Keratinocyte (primary cell): Measurements from ENCODE around the gene UMODL1. TPM values are rescaled to one million over a fixed set of nuclear protein-coding genes. Genes with fewer than 3 reads are reported as not detected.

Source experiments
- DNase-seq: peaks from one replicate; pipeline ENCODE4 v3.0.0-alpha.2; 2011; ENCODE audit warnings: low read depth, missing footprints, low spot score
- FAIRE-seq: peaks from 2 replicates; lab custom pipeline; 2011; peaks lifted over from hg19 to GRCh38; lab: Jason Lieb, UNC
- H2AFZ ChIP-seq: 2 replicates; pipeline ENCODE4 v1.6.0; 2012; ENCODE audit warnings: low read length, control low read depth, inconsistent platforms; ENCODE audit not compliant: control insufficient read depth
- H3K27ac ChIP-seq: 2 replicates; pipeline ENCODE4 v1.5.1; 2011; ENCODE audit warnings: low read length; ENCODE audit not compliant: control insufficient read depth, insufficient read depth
- H3K27me3 ChIP-seq: 3 replicates; pipeline ENCODE4 v1.6.0; 2011; ENCODE audit warnings: low read length; ENCODE audit not compliant: control insufficient read depth, insufficient read depth; ENCODE audit errors: extremely low read depth
- H3K36me3 ChIP-seq, 2 experiments: 2 replicates in 1 of 2; 3 replicates in 1 of 2; pipeline ENCODE4 v1.5.1; 2011; ENCODE audit warnings: low read length in 2 of 2, mild to moderate bottlenecking in 1 of 2; ENCODE audit not compliant: control insufficient read depth in 2 of 2, insufficient read depth in 2 of 2; ENCODE audit errors: extremely low read depth in 1 of 2
- H3K4me1 ChIP-seq: 3 replicates; pipeline ENCODE4 v1.5.1; 2011; ENCODE audit warnings: low read length; ENCODE audit not compliant: control insufficient read depth, insufficient read depth; ENCODE audit errors: extremely low read depth
- H3K4me2 ChIP-seq: 3 replicates; pipeline ENCODE4 v1.6.0; 2011; ENCODE audit warnings: low read depth, low read length; ENCODE audit not compliant: control insufficient read depth, insufficient read depth; ENCODE audit errors: extremely low read depth
- H3K4me3 ChIP-seq, 3 experiments: fragments of 200-600 bp in 1 of 3; sonication (generic) in 1 of 3; 2 replicates in 2 of 3; 3 replicates in 1 of 3; pipeline ENCODE4 v1.5.1; 2011 to 2016; ENCODE audit warnings: low read length in 3 of 3, mild to moderate bottlenecking in 3 of 3, control low read depth in 2 of 3, inconsistent platforms in 1 of 3, low read depth in 1 of 3, mixed read lengths in 1 of 3, mixed run types in 1 of 3, moderate library complexity in 1 of 3; ENCODE audit not compliant: control insufficient read depth in 2 of 3, insufficient read depth in 2 of 3; ENCODE audit errors: extremely low read depth in 1 of 3
- H3K79me2 ChIP-seq: 2 replicates; pipeline ENCODE4 v1.6.0; 2012; ENCODE audit warnings: low read length; ENCODE audit not compliant: control insufficient read depth, insufficient read depth
- H3K9ac ChIP-seq: 3 replicates; pipeline ENCODE4 v1.6.0; 2011; ENCODE audit warnings: low read length; ENCODE audit not compliant: control insufficient read depth, insufficient read depth; ENCODE audit errors: extremely low read depth
- H3K9me1 ChIP-seq: 3 replicates; pipeline ENCODE4 v1.6.0; 2011; ENCODE audit warnings: low read length; ENCODE audit not compliant: control insufficient read depth, insufficient read depth; ENCODE audit errors: extremely low read depth
- H3K9me3 ChIP-seq: 2 replicates; pipeline ENCODE4 v1.5.1; 2012; ENCODE audit warnings: low read depth, low read length; ENCODE audit not compliant: control insufficient read depth
- H4K20me1 ChIP-seq: 3 replicates; pipeline ENCODE4 v1.6.0; 2011; ENCODE audit warnings: low read length; ENCODE audit not compliant: control insufficient read depth, insufficient read depth; ENCODE audit errors: extremely low read depth
- EZH2 ChIP-seq: IDR thresholded peaks from one replicate; pipeline ENCODE4 v1.6.1; 2012; ENCODE audit warnings: inconsistent platforms, mild to moderate bottlenecking, low read length, moderate library complexity
- dilution Hi-C: fragments of 300-500 bp; cut with MboI; formaldehyde crosslinking; loops from one replicate; pipeline ENCODE4 v1.7.0; 2020; ENCODE audit warnings: low sequenced_read_pairs; ENCODE audit not compliant: extremely low pct_ligation_motif_present
- polyA plus RNA-seq, 5 experiments: library from polyadenylated mRNA; depleted of rRNA in 3 of 5; stranded (reverse) in 3 of 5; stranded (forward) in 1 of 5; unstranded in 1 of 5; fragments of >200 nt; gene quantifications; 1 replicate in 1 of 5; 2 replicates in 3 of 5; 3 replicates in 1 of 5; pipeline versions ENCODE4 v1.2.1 to v1.2.3, GENCODE V29; 2011 to 2012; ENCODE audit warnings: missing spikeins in 2 of 5, low read depth in 1 of 5, low replicate concordance in 1 of 5
- TF ChIP-seq, protein P1 (sequence below), 3 experiments: IDR thresholded peaks in 1 of 3; conservative IDR thresholded peaks in 1 of 3; optimal IDR thresholded peaks in 1 of 3; 2 replicates in 2 of 3; 3 replicates in 1 of 3; pipeline versions ENCODE3 to v1.5.1; 2011; ENCODE audit warnings: low read length in 3 of 3, mild to moderate bottlenecking in 3 of 3, moderate library complexity in 2 of 3, control low read depth in 1 of 3, inconsistent platforms in 1 of 3; ENCODE audit not compliant: insufficient read depth in 2 of 3; ENCODE audit errors: extremely low read depth in 1 of 3

Gene UMODL1
- polyA plus RNA-seq, 1 donor (not counting 4 experiments of a cell fraction or from before 2014, with no cell fraction given): 0.03 TPM

- dilution Hi-C loops: no loop called here
- no peak for DNase-seq
- FAIRE-seq: peak; percentile 89
These were observed 46.3 kb downstream of the UMODL1 start for GRCh38 chr21:42117229-42117966.

DNA sequence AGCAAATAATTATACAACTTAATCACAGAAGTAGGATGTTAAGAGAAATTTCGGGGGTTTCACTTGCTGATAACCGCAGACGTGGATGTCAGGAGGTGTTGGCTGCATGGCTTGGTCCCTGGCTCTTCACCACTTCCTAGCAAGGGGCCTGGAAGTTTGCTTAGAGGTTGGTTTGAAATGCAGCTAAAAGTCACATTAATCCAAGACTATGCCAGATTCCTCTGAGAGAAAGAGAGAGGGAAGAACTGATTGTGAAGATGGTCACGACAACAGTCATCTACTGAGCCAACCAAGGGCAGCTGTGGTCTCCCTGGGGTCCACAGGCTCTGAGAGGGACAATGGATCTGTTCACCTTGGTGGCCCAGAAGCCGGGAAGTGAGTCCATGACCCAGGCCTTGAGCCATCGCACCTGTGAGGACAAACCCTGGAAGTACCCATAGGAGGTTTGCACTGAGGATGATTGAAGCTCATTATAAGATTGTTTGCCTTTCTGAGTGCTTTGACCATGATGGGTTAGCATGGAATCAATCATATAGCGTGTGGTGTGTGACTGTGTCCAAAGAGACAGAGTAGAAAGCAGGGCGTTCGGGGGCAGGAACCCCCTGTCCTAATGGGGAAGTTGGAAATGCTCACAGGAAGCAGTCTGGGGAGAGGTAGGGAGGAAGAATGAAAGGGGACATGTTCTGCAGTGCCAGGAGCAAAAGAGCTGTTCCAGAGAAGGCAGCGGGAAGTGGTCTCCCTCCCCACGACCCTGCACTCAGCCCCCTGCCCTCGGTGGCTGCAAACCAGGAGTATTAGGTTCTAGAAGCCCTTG, 47.1 kb downstream of the UMODL1 start:
- TF ChIP-seq, protein P1, sequence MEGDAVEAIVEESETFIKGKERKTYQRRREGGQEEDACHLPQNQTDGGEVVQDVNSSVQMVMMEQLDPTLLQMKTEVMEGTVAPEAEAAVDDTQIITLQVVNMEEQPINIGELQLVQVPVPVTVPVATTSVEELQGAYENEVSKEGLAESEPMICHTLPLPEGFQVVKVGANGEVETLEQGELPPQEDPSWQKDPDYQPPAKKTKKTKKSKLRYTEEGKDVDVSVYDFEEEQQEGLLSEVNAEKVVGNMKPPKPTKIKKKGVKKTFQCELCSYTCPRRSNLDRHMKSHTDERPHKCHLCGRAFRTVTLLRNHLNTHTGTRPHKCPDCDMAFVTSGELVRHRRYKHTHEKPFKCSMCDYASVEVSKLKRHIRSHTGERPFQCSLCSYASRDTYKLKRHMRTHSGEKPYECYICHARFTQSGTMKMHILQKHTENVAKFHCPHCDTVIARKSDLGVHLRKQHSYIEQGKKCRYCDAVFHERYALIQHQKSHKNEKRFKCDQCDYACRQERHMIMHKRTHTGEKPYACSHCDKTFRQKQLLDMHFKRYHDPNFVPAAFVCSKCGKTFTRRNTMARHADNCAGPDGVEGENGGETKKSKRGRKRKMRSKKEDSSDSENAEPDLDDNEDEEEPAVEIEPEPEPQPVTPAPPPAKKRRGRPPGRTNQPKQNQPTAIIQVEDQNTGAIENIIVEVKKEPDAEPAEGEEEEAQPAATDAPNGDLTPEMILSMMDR (optimal IDR thresholded peaks at IDR 0.05 in 1 of 3, IDR thresholded peaks at IDR 0.05 in 1 of 3, conservative IDR thresholded peaks at IDR 0.05 in 1 of 3; ENCODE audit: extremely low read depth in 1 of 3, insufficient read depth in 2 of 3, low read length in 3 of 3): no peak
- dilution Hi-C loops: no loop called here
- Histone ChIP-seq H3K36me3 (no peaks in the 10 kb centered on the region), H3K9me3 (no peaks in the 10 kb centered on the region), H3K9ac (no peak overlapping the region), H3K27me3 (peaks cover 17% of the 10 kb centered on the region), H4K20me1 (no peaks in the 10 kb centered on the region), H3K4me2 (no peak overlapping the region), H3K27ac (no peak overlapping the region), H3K4me3 (no peak overlapping the region), H2AFZ (no peak overlapping the region), H3K4me1 (peaks cover 29% of the 10 kb centered on the region), H3K79me2 (no peaks in the 10 kb centered on the region), H3K9me1 (peaks cover 2% of the 10 kb centered on the region)
- FAIRE-seq (peak; percentile 23), DNase-seq (no peak)

More at GRCh38 chr21:42117229-42117966, 46.3 kb downstream of the UMODL1 start:
- peaks cover 2% of the 10 kb centered on the region for H3K9me1 ChIP-seq
- H3K4me2 ChIP-seq: peak overlapping the region; percentile 66
- peak overlapping the region; percentile 0 for H3K9ac ChIP-seq
- H3K36me3 ChIP-seq: no peaks in the 10 kb centered on the region
- H3K27me3 ChIP-seq: peaks cover 20% of the 10 kb centered on the region
- H3K9me3 ChIP-seq: no peaks in the 10 kb centered on the region
- no peak overlapping the region for H3K27ac ChIP-seq
- TF ChIP-seq EZH2: no peak
- TF ChIP-seq, protein P1 (optimal IDR thresholded peaks at IDR 0.05 in 1 of 3, IDR thresholded peaks at IDR 0.05 in 1 of 3, conservative IDR thresholded peaks at IDR 0.05 in 1 of 3; ENCODE audit: extremely low read depth in 1 of 3, insufficient read depth in 2 of 3, low read length in 3 of 3): peak; percentile 86 to 96 (median 88)
- no peaks in the 10 kb centered on the region for H3K79me2 ChIP-seq
- H3K4me1 ChIP-seq: peaks cover 29% of the 10 kb centered on the region
- H3K4me3 ChIP-seq: peak overlapping the region in 1 of 3 experiments; percentile 63
- no peaks in the 10 kb centered on the region for H4K20me1 ChIP-seq
- H2AFZ ChIP-seq: peak overlapping the region; percentile 7
